Hepatocyte (in vitro differentiated cells): ENCODE data around the gene SF3B4. TPM values are rescaled to one million over a fixed set of nuclear protein-coding genes. Genes with fewer than 3 reads are reported as not detected.

Source experiments
- DNase-seq: peaks from one replicate; pipeline ENCODE4 v3.0.0-alpha.2; 2016; ENCODE audit warnings: low spot score
- H2AFZ ChIP-seq: fragments of 200-600 bp; sonication (generic); 2 replicates; pipeline ENCODE4 v1.6.0; 2016; ENCODE audit warnings: antibody characterized with exemption, mild to moderate bottlenecking
- H3K27ac ChIP-seq: fragments of 200-600 bp; sonication (generic); 2 replicates; pipeline ENCODE4 v1.5.1; 2016; ENCODE audit warnings: mild to moderate bottlenecking
- H3K27me3 ChIP-seq: fragments of 200-600 bp; sonication (generic); 2 replicates; pipeline ENCODE4 v1.6.1; 2016
- H3K36me3 ChIP-seq: fragments of 200-600 bp; sonication (generic); replicated peaks from 2 replicates; pipeline ENCODE4 v1.5.1; 2016; ENCODE audit warnings: low read depth; ENCODE audit not compliant: insufficient read depth
- H3K4me1 ChIP-seq: fragments of 200-600 bp; sonication (generic); 2 replicates; pipeline ENCODE4 v1.5.1; 2016; ENCODE audit warnings: mild to moderate bottlenecking, moderate library complexity; ENCODE audit not compliant: insufficient read depth
- H3K4me2 ChIP-seq: fragments of 200-600 bp; sonication (generic); 2 replicates; pipeline ENCODE4 v1.6.0; 2016
- H3K4me3 ChIP-seq: fragments of 200-600 bp; sonication (generic); 2 replicates; pipeline ENCODE4 v1.5.1; 2016; ENCODE audit warnings: mild to moderate bottlenecking
- H3K79me2 ChIP-seq: fragments of 200-600 bp; sonication (generic); 2 replicates; pipeline ENCODE4 v1.6.0; 2017; ENCODE audit warnings: mild to moderate bottlenecking
- H3K9me2 ChIP-seq: fragments of 200-600 bp; sonication (generic); replicated peaks from 2 replicates; pipeline ENCODE4 v1.6.0; 2017; ENCODE audit warnings: mild to moderate bottlenecking; ENCODE audit not compliant: insufficient read depth
- H3K9me3 ChIP-seq: fragments of 200-600 bp; sonication (generic); 2 replicates; pipeline ENCODE4 v1.5.1; 2016; ENCODE audit warnings: low read depth, mild to moderate bottlenecking
- H4K20me1 ChIP-seq: fragments of 200-600 bp; sonication (generic); 2 replicates; pipeline ENCODE4 v1.6.0; 2016; ENCODE audit warnings: mild to moderate bottlenecking; ENCODE audit not compliant: insufficient read depth, poor library complexity, severe bottlenecking
- EZH2 ChIP-seq: fragments of 200-600 bp; sonication (generic); IDR thresholded peaks from 2 replicates; pipeline ENCODE4 v1.6.1; 2016; ENCODE audit warnings: antibody characterized with exemption, mild to moderate bottlenecking, borderline replicate concordance
- EZH2phosphoT487 ChIP-seq: fragments of 200-600 bp; sonication (generic); IDR thresholded peaks from one replicate; pipeline ENCODE4 v1.6.1; 2018; ENCODE audit warnings: antibody characterized with exemption, mild to moderate bottlenecking, low read depth, moderate library complexity; ENCODE audit not compliant: unreplicated experiment, severe bottlenecking
- WGBS: methylation state at CpG from one replicate; pipeline ENCODE4 v1.1.6; 2016; ENCODE audit warnings: low lambda C conversion rate; ENCODE audit errors: missing lambda C conversion rate; 5-methylcytosine and 5-hydroxymethylcytosine counted together
- polyA plus RNA-seq: library from polyadenylated mRNA; unstranded; fragments of >200 nt; fragmentation: Nextera tagmentation; extraction: Ambion mirVana; gene quantifications from 2 replicates; pipeline ENCODE4 v1.2.1, GENCODE V29; 2016
- total RNA-seq: library from RNA; depleted of rRNA; stranded (reverse); fragments of >200 nt; gene quantifications from 2 replicates; pipeline ENCODE4 v1.2.3, GENCODE V29; 2014
- TF ChIP-seq, protein P1 (sequence below): fragments of 200-600 bp; sonication (generic); IDR thresholded peaks from 2 replicates; pipeline ENCODE4 v1.5.1; 2016; ENCODE audit warnings: antibody characterized with exemption, mild to moderate bottlenecking; ENCODE audit not compliant: poor library complexity

Gene SF3B4
- total and polyA plus RNA-seq, 2 experiments from 2014 or later, result 23.3 to 58.6 TPM

- no peak for DNase-seq
- H3K9me2 ChIP-seq, result no peaks in the 10 kb centered on the region
- H2AFZ ChIP-seq, result no peak overlapping the region
- no peak overlapping the region for H3K27ac ChIP-seq
- H3K4me2 ChIP-seq, result no peak overlapping the region
- no peak for TF ChIP-seq EZH2
- TF ChIP-seq EZH2phosphoT487, result no peak
- TF ChIP-seq, protein P1, sequence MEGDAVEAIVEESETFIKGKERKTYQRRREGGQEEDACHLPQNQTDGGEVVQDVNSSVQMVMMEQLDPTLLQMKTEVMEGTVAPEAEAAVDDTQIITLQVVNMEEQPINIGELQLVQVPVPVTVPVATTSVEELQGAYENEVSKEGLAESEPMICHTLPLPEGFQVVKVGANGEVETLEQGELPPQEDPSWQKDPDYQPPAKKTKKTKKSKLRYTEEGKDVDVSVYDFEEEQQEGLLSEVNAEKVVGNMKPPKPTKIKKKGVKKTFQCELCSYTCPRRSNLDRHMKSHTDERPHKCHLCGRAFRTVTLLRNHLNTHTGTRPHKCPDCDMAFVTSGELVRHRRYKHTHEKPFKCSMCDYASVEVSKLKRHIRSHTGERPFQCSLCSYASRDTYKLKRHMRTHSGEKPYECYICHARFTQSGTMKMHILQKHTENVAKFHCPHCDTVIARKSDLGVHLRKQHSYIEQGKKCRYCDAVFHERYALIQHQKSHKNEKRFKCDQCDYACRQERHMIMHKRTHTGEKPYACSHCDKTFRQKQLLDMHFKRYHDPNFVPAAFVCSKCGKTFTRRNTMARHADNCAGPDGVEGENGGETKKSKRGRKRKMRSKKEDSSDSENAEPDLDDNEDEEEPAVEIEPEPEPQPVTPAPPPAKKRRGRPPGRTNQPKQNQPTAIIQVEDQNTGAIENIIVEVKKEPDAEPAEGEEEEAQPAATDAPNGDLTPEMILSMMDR, result no peak
- no peaks in the 10 kb centered on the region for H3K4me1 ChIP-seq
- H4K20me1 ChIP-seq, result peaks cover 3% of the 10 kb centered on the region
- H3K36me3 ChIP-seq, result no peaks in the 10 kb centered on the region
- H3K27me3 ChIP-seq, result no peaks in the 10 kb centered on the region
- no peak overlapping the region for H3K4me3 ChIP-seq
- H3K79me2 ChIP-seq, result peaks cover 2% of the 10 kb centered on the region
- no peaks in the 10 kb centered on the region for H3K9me3 ChIP-seq
These were observed 40.0 kb upstream of the SF3B4 start for GRCh38 chr1:149967646-149968045.

GRCh38 chr1:149967041-149967440 is 39.4 kb upstream of the SF3B4 start:
- H3K27me3 ChIP-seq, result no peaks in the 10 kb centered on the region
- no peaks in the 10 kb centered on the region for H3K4me1 ChIP-seq
- H2AFZ ChIP-seq, result no peak overlapping the region
- H3K9me3 ChIP-seq, result no peaks in the 10 kb centered on the region
- no peak overlapping the region for H3K4me2 ChIP-seq
- TF ChIP-seq, protein P1, result no peak
- no peak for TF ChIP-seq EZH2
- TF ChIP-seq EZH2phosphoT487, result no peak
- WGBS, result 80% methylated on average over 3 of the region's 3 CpGs
- peaks cover 3% of the 10 kb centered on the region for H4K20me1 ChIP-seq
- H3K27ac ChIP-seq, result no peak overlapping the region
- no peak for DNase-seq
- H3K79me2 ChIP-seq, result peaks cover 2% of the 10 kb centered on the region
- no peaks in the 10 kb centered on the region for H3K36me3 ChIP-seq
- H3K9me2 ChIP-seq, result no peaks in the 10 kb centered on the region
- no peak overlapping the region for H3K4me3 ChIP-seq

DNA sequence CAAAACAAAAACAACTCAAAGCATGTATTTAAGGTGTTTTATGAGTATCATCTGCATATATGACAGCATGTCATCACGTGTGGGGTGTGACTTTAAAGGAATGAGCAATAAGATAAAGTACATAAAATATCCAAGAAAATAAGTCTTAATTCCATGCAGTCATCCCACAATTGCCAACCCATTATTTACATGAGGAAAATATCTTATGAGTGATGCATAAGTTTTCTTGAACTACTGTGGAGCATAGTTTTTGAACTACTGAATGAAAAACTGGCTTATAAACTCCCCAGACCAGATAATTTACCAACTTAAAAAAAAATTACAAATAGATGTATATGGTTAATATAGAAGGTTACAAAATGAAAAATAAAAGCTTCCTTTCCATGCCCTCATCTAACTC is 38.8 kb upstream of the SF3B4 start:
- no peaks in the 10 kb centered on the region for H3K4me1 ChIP-seq
- H3K79me2 ChIP-seq, result peaks cover 2% of the 10 kb centered on the region
- H3K27me3 ChIP-seq, result no peaks in the 10 kb centered on the region
- H4K20me1 ChIP-seq, result peaks cover 3% of the 10 kb centered on the region
- H3K9me2 ChIP-seq, result no peaks in the 10 kb centered on the region
- TF ChIP-seq, protein P1, result no peak
- no peak for TF ChIP-seq EZH2
- no peak for TF ChIP-seq EZH2phosphoT487
- 84% methylated on average over 1 of the region's 1 CpG for WGBS
- no peak overlapping the region for H3K27ac ChIP-seq
- H3K9me3 ChIP-seq, result no peaks in the 10 kb centered on the region
- no peak overlapping the region for H2AFZ ChIP-seq
- no peak overlapping the region for H3K4me2 ChIP-seq
- no peak overlapping the region for H3K4me3 ChIP-seq
- no peak for DNase-seq
- H3K36me3 ChIP-seq, result no peaks in the 10 kb centered on the region

- Histone ChIP-seq H3K9me3 (no peaks in the 10 kb centered on the region), H4K20me1 (peaks cover 3% of the 10 kb centered on the region), H3K27ac (no peak overlapping the region), H3K79me2 (peaks cover 2% of the 10 kb centered on the region), H3K4me1 (no peaks in the 10 kb centered on the region), H3K4me2 (no peak overlapping the region), H3K36me3 (no peaks in the 10 kb centered on the region), H3K4me3 (no peak overlapping the region), H3K27me3 (no peaks in the 10 kb centered on the region), H3K9me2 (no peaks in the 10 kb centered on the region), H2AFZ (no peak overlapping the region)
- TF ChIP-seq EZH2phosphoT487 (no peak), EZH2 (no peak)
- TF ChIP-seq, protein P1, result no peak
- no peak for DNase-seq
- WGBS, result 95% methylated on average over 3 of the region's 3 CpGs
These were observed 37.8 kb upstream of the SF3B4 start for GRCh38 chr1:149965440-149965839.
